B cell (primary cell): Measurements from ENCODE around the gene KLK10.

Source experiments
- EZH2 ChIP-seq: IDR thresholded peaks from 2 replicates; pipeline ENCODE4 v1.6.1; 2012; ENCODE audit warnings: borderline replicate concordance, low read depth, mild to moderate bottlenecking, moderate library complexity, low read length; ENCODE audit not compliant: insufficient read depth, poor library complexity, severe bottlenecking
- TF ChIP-seq, protein P1 (sequence below): fragments of 200-600 bp; IDR thresholded peaks from one replicate; pipeline ENCODE4 v1.8.0; 2022; ENCODE audit warnings: antibody characterized with exemption, mild to moderate bottlenecking

DNA sequence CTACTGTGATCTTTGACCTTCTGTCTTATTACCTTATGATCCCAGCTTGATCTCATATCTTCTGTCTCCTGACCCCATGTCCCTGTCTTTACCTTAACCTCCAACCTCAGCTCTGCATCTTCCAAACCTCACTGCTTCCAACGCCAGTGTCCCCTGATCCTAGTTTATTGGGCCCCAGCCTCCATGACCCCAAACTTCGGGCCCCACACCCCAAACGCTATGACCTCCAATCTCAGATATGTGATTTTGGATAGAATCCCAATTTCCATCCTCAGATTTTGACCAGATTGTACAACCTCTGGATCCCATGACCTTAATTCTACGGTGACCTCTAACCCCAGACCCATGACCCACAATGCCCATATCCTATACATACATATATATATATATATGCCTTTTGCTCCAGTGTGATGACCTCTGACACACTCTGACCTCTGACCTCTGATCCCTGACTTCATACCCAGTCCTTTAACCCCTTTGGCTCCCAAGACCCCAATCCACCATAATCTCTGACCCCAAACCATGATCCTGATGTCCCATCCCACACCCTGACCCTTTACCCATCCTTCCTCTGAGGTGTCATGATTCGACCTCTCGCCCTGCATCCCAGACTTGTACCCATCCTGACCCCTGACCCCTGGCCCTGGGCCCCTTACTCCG lies 11.8 kb upstream of the KLK10 start:
- TF ChIP-seq EZH2 = no peak
- TF ChIP-seq, protein P1, sequence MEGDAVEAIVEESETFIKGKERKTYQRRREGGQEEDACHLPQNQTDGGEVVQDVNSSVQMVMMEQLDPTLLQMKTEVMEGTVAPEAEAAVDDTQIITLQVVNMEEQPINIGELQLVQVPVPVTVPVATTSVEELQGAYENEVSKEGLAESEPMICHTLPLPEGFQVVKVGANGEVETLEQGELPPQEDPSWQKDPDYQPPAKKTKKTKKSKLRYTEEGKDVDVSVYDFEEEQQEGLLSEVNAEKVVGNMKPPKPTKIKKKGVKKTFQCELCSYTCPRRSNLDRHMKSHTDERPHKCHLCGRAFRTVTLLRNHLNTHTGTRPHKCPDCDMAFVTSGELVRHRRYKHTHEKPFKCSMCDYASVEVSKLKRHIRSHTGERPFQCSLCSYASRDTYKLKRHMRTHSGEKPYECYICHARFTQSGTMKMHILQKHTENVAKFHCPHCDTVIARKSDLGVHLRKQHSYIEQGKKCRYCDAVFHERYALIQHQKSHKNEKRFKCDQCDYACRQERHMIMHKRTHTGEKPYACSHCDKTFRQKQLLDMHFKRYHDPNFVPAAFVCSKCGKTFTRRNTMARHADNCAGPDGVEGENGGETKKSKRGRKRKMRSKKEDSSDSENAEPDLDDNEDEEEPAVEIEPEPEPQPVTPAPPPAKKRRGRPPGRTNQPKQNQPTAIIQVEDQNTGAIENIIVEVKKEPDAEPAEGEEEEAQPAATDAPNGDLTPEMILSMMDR = no peak
